A549 (cell line): ENCODE data around the gene ANAPC5. TPM values are rescaled to one million over a fixed set of nuclear protein-coding genes. Genes with fewer than 3 reads are reported as not detected.
"Not testable (repeated sequence)": the region's sequence is repeated elsewhere in the genome, so short reads cannot be mapped to it uniquely, and the experiment has no call there.

Experiments used
- ATAC-seq, 2 experiments: fragments of 200-7000 bp in 1 of 2; fragments of >200 bp in 1 of 2; cut with Nextera tagmentation in 1 of 2; cut with Tn5 transposase in 1 of 2; 3 replicates each; pipeline versions ENCODE4 v1.8.0 to v1.9.1; 2018 to 2020; ENCODE audit warnings: mild to moderate bottlenecking in 1 of 2, moderate library complexity in 1 of 2
- CTCF ChIA-PET: fragments of 300-600 bp; sonication (Branson Sonifier 250); formaldehyde crosslinking; extraction: SDS; loops from one replicate; lab custom pipeline; 2021; ENCODE audit warnings: antibody characterized with exemption, inconsistent platforms; lab: Yijun Ruan, JAX
- POLR2A ChIA-PET: fragments of 350-600 bp; formaldehyde crosslinking; extraction: SDS; loops from one replicate; lab custom pipeline; 2021; ENCODE audit warnings: antibody characterized with exemption, inconsistent platforms; lab: Yijun Ruan, JAX
- DNase-seq, 2 experiments: peaks; one replicate each; pipeline versions ENCODE4 v3.0.0 to v3.0.0-alpha.2; 2011 to 2016; ENCODE audit warnings: low read depth in 1 of 2, low spot score in 1 of 2
- FAIRE-seq: peaks from 2 replicates; lab custom pipeline; 2011; peaks lifted over from hg19 to GRCh38; lab: Jason Lieb, UNC
- H3K27ac ChIP-seq, 2 experiments: fragments of >200 bp; sonication (Bioruptor Twin); formaldehyde crosslinking; 3 replicates each; pipeline ENCODE4 v1.5.1; 2016 to 2017
- H3K4me1 ChIP-seq: fragments of >200 bp; sonication (Bioruptor Twin); formaldehyde crosslinking; 3 replicates; pipeline ENCODE4 v1.6.1; 2016
- H3K4me2 ChIP-seq: fragments of >200 bp; sonication (Bioruptor Twin); formaldehyde crosslinking; 3 replicates; pipeline ENCODE4 v1.6.1; 2016
- H3K4me3 ChIP-seq: fragments of >200 bp; sonication (Bioruptor Twin); formaldehyde crosslinking; 3 replicates; pipeline ENCODE4 v1.5.1; 2016
- H3K9me3 ChIP-seq: fragments of >200 bp; sonication (Bioruptor Twin); formaldehyde crosslinking; 3 replicates; pipeline ENCODE4 v1.6.1; 2016
- CBX2 ChIP-seq: fragments of 200-600 bp; sonication (generic); IDR thresholded peaks from 2 replicates; pipeline ENCODE4 v1.6.1; 2016; ENCODE audit warnings: low read depth, mild to moderate bottlenecking, borderline replicate concordance
- CHD2 ChIP-seq: fragments of 150-350 bp; IDR thresholded peaks from 2 replicates; pipeline ENCODE4 v1.6.1; 2014; ENCODE audit warnings: low read length; ENCODE audit not compliant: partially characterized antibody
- EHF ChIP-seq: fragments of 250-450 bp; sonication (Bioruptor Pico); IDR thresholded peaks from 2 replicates; pipeline ENCODE4 v1.5.0; 2020; ENCODE audit warnings: mild to moderate bottlenecking
- FOSB ChIP-seq: fragments of 250-450 bp; sonication (Bioruptor Pico); IDR thresholded peaks from 2 replicates; pipeline ENCODE4 v1.5.0; 2020; ENCODE audit warnings: mild to moderate bottlenecking, moderate library complexity
- FOXS1 ChIP-seq: fragments of 250-450 bp; sonication (Bioruptor Pico); IDR thresholded peaks from 2 replicates; pipeline ENCODE4 v1.5.0; 2020; ENCODE audit warnings: mild to moderate bottlenecking, moderate library complexity
- HDAC2 ChIP-seq: fragments of 200-600 bp; sonication (generic); IDR thresholded peaks from 2 replicates; pipeline ENCODE4 v1.6.1; 2016
- HOXA7 ChIP-seq: fragments of 250-450 bp; sonication (Bioruptor Pico); IDR thresholded peaks from 2 replicates; pipeline ENCODE4 v1.5.0; 2020; ENCODE audit warnings: mild to moderate bottlenecking, moderate library complexity
- JUN ChIP-seq, 2 experiments: fragments of >200 bp; sonication (Bioruptor Twin); formaldehyde crosslinking; IDR thresholded peaks; 2 replicates in 1 of 2; 3 replicates in 1 of 2; pipeline ENCODE4 v1.6.1; 2016 to 2017
- JUNB ChIP-seq: fragments of >200 bp; sonication (Bioruptor Twin); formaldehyde crosslinking; IDR thresholded peaks from 2 replicates; pipeline ENCODE4 v1.6.1; 2016
- KDM1A ChIP-seq: fragments of 200-600 bp; sonication (generic); IDR thresholded peaks from 2 replicates; pipeline ENCODE4 v1.6.1; 2016; ENCODE audit warnings: low read depth, mild to moderate bottlenecking
- MAFK ChIP-seq: fragments of 450-650 bp; IDR thresholded peaks from 2 replicates; pipeline ENCODE4 v1.6.1; 2014; ENCODE audit not compliant: partially characterized antibody
- NFE2L2 ChIP-seq: fragments of 150-350 bp; conservative IDR thresholded peaks from 2 replicates; pipeline ENCODE4 v1.6.1; 2014; ENCODE audit warnings: low read length
- NR3C1 ChIP-seq: fragments of >200 bp; sonication (Bioruptor Twin); formaldehyde crosslinking; IDR thresholded peaks from 3 replicates; pipeline ENCODE4 v1.6.1; 2017
- POLR2A ChIP-seq: IDR thresholded peaks from 2 replicates; pipeline ENCODE4 v1.6.1; 2012; ENCODE audit warnings: mild to moderate bottlenecking, low read length
- TFCP2L1 ChIP-seq: fragments of 250-450 bp; sonication (Bioruptor Pico); IDR thresholded peaks from 2 replicates; pipeline ENCODE4 v1.5.0; 2021; ENCODE audit warnings: mild to moderate bottlenecking
- TP53 ChIP-seq: fragments of 250-450 bp; sonication (Bioruptor Pico); IDR thresholded peaks from 2 replicates; pipeline ENCODE4 v1.5.0; 2021; ENCODE audit warnings: mild to moderate bottlenecking, moderate library complexity
- ZC3H11A ChIP-seq: fragments of 450-650 bp; IDR thresholded peaks from 2 replicates; pipeline ENCODE4 v1.6.1; 2014; ENCODE audit warnings: antibody characterized with exemption, mild to moderate bottlenecking
- ZSCAN20 ChIP-seq: fragments of 250-450 bp; sonication (Bioruptor Pico); IDR thresholded peaks from 2 replicates; pipeline ENCODE4 v1.8.0; 2022; ENCODE audit warnings: mild to moderate bottlenecking, moderate library complexity
- WGBS: methylation state at CpG from one replicate; pipeline ENCODE4 v1.1.6; 2017; ENCODE audit errors: missing lambda C conversion rate; 5-methylcytosine and 5-hydroxymethylcytosine counted together
- polyA plus RNA-seq, 4 experiments: library from polyadenylated mRNA; depleted of rRNA in 3 of 4; stranded (reverse); fragments of >200 nt; fragmentation: RNase III in 1 of 4; extraction: RNeasy Plus Mini Kit Qiagen cat#74134 plus additional on column Dnase treatment in 1 of 4; gene quantifications; 2 replicates in 3 of 4; 3 replicates in 1 of 4; pipeline ENCODE4 v1.2.3, GENCODE V29; 2011 to 2017
- TF ChIP-seq, protein P1 (sequence below): fragments of 250-450 bp; sonication (Bioruptor Pico); IDR thresholded peaks from 2 replicates; pipeline ENCODE4 v1.5.0; 2020; ENCODE audit warnings: low read depth, mild to moderate bottlenecking, moderate library complexity
- TF ChIP-seq, protein P2 (sequence below): fragments of 200-600 bp; sonication (generic); IDR thresholded peaks from 2 replicates; pipeline ENCODE4 v1.6.1; 2016; ENCODE audit warnings: antibody characterized with exemption, mild to moderate bottlenecking, moderate library complexity

Gene ANAPC5
- polyA plus RNA-seq, 2 of the 4 experiments (the other 2 are of a cell fraction), result 91.6 to 225 TPM

- DNase-seq, FAIRE-seq, H3K4me2 ChIP-seq, H3K4me1 ChIP-seq, H3K4me3 ChIP-seq, POLR2A ChIA-PET, H3K9me3 ChIP-seq, ATAC-seq, H3K27ac ChIP-seq: not testable (repeated sequence)
- 97% methylated on average over 8 of the region's 8 CpGs for WGBS
- CTCF ChIA-PET, result interaction anchor here (0.6 to 3.2 kb wide), 5 partner anchors 11 to 227 kb away, joined by 3 to 9 read pairs (median 3); no protein-coding TSS in a partner anchor
These were observed 44.8 kb downstream of the ANAPC5 start for GRCh38 chr12:121307397-121307796.

DNA sequence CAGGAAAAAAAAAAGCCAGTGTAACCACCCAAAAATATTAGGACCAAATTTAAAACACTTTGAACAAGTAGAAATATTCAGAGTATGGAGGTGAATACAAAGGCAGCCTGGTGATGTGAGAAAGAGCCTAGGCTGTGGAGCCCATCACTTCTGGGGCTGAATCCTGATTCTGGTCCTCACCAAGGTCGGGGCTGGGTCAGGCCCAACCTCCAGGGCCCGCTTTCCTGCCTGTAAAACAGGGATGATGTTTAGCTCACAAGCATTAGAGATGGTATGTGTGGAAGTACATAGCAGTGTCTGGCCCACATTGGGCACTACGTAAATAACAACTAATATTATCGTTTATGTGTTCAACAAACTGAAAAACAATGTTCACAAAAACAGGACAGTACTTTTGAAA lies 47.9 kb downstream of the ANAPC5 start:
- no peak overlapping the region for H3K4me2 ChIP-seq
- 72% methylated on average over 4 of the region's 4 CpGs for WGBS
- no peak for FAIRE-seq

DNA sequence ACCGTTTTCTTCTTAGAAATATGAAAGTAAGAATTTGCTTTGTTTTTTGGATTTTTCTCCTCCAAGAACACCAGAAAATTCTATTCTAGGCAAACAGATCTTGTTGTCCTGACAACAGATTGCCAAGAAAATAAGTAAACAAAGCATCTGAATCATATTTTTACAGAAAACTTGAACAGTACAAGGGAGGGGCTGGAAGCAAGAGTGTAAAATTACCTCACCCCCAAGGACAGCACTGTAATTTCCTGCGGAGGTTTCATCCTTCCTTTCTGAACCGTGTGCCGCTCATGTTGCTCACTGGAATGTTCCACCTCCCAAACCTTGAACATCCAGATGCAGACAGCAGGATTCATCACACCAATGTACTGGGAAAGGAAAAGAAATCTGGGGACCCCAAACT lies 50.3 kb downstream of the ANAPC5 start:
- H3K4me3 ChIP-seq, result no peak overlapping the region

More for the DNA sequence above, 47.9 kb downstream of the ANAPC5 start:
- POLR2A ChIA-PET, result no interaction called here
- TF ChIP-seq TFCP2L1 (CRISPR knock-in tag), result no peak
- no peak for TF ChIP-seq NR3C1
- TF ChIP-seq EHF (CRISPR knock-in tag), result no peak
- no peak for TF ChIP-seq JUN (IDR thresholded peaks at IDR 0.05)
- TF ChIP-seq JUNB, result no peak
- TF ChIP-seq, protein P1, sequence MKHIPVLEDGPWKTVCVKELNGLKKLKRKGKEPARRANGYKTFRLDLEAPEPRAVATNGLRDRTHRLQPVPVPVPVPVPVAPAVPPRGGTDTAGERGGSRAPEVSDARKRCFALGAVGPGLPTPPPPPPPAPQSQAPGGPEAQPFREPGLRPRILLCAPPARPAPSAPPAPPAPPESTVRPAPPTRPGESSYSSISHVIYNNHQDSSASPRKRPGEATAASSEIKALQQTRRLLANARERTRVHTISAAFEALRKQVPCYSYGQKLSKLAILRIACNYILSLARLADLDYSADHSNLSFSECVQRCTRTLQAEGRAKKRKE (CRISPR knock-in tag), result no peak
- TF ChIP-seq MAFK, result no peak
- TF ChIP-seq POLR2A, result no peak
- TF ChIP-seq NFE2L2, result no peak
- no peak for TF ChIP-seq HDAC2
- no peak for TF ChIP-seq ZC3H11A
- no peak for TF ChIP-seq TP53 (CRISPR knock-in tag)
- TF ChIP-seq FOXS1, result no peak
- no peak for TF ChIP-seq ZSCAN20 (CRISPR knock-in tag)
- no peak for TF ChIP-seq CHD2
- no peak for TF ChIP-seq HOXA7
- TF ChIP-seq KDM1A, result no peak
- Histone ChIP-seq H3K4me1 (no peaks in the 10 kb centered on the region), H3K9me3 (no peaks in the 10 kb centered on the region), H3K27ac (no peak overlapping the region), H3K4me3 (no peak overlapping the region)
- ATAC-seq (peak; percentile 42 to 65; a peak in 5 of 6 replicates), DNase-seq (no peak)
- CTCF ChIA-PET, result interaction anchor here (1.0 to 1.3 kb wide), 3 partner anchors 14 to 139 kb away, joined by 3 to 4 read pairs (median 3); no protein-coding TSS in a partner anchor

More for the DNA sequence above, 50.3 kb downstream of the ANAPC5 start:
- whole genome bisulfite sequencing, result 71% methylated on average over 4 of the region's 4 CpGs
- no peak overlapping the region for H3K27ac ChIP-seq
- no peak overlapping the region for H3K4me2 ChIP-seq
- ChIA-PET CTCF (interaction anchor here (1.0 kb wide), 1 partner anchor 142 kb away, joined by 3 read pairs; no protein-coding TSS in a partner anchor), POLR2A (no interaction called here)
- TF ChIP-seq, protein P2, sequence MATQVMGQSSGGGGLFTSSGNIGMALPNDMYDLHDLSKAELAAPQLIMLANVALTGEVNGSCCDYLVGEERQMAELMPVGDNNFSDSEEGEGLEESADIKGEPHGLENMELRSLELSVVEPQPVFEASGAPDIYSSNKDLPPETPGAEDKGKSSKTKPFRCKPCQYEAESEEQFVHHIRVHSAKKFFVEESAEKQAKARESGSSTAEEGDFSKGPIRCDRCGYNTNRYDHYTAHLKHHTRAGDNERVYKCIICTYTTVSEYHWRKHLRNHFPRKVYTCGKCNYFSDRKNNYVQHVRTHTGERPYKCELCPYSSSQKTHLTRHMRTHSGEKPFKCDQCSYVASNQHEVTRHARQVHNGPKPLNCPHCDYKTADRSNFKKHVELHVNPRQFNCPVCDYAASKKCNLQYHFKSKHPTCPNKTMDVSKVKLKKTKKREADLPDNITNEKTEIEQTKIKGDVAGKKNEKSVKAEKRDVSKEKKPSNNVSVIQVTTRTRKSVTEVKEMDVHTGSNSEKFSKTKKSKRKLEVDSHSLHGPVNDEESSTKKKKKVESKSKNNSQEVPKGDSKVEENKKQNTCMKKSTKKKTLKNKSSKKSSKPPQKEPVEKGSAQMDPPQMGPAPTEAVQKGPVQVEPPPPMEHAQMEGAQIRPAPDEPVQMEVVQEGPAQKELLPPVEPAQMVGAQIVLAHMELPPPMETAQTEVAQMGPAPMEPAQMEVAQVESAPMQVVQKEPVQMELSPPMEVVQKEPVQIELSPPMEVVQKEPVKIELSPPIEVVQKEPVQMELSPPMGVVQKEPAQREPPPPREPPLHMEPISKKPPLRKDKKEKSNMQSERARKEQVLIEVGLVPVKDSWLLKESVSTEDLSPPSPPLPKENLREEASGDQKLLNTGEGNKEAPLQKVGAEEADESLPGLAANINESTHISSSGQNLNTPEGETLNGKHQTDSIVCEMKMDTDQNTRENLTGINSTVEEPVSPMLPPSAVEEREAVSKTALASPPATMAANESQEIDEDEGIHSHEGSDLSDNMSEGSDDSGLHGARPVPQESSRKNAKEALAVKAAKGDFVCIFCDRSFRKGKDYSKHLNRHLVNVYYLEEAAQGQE, result no peak
- TF ChIP-seq CBX2 (no peak), FOSB (CRISPR knock-in tag) (no peak)
- DNase-seq (no peak), FAIRE-seq (no peak), ATAC-seq (no peak)
- peaks cover 5% of the 10 kb centered on the region for H3K4me1 ChIP-seq
- no peaks in the 10 kb centered on the region for H3K9me3 ChIP-seq
